ENCODE data around the gene SERPINH1.

DNA sequence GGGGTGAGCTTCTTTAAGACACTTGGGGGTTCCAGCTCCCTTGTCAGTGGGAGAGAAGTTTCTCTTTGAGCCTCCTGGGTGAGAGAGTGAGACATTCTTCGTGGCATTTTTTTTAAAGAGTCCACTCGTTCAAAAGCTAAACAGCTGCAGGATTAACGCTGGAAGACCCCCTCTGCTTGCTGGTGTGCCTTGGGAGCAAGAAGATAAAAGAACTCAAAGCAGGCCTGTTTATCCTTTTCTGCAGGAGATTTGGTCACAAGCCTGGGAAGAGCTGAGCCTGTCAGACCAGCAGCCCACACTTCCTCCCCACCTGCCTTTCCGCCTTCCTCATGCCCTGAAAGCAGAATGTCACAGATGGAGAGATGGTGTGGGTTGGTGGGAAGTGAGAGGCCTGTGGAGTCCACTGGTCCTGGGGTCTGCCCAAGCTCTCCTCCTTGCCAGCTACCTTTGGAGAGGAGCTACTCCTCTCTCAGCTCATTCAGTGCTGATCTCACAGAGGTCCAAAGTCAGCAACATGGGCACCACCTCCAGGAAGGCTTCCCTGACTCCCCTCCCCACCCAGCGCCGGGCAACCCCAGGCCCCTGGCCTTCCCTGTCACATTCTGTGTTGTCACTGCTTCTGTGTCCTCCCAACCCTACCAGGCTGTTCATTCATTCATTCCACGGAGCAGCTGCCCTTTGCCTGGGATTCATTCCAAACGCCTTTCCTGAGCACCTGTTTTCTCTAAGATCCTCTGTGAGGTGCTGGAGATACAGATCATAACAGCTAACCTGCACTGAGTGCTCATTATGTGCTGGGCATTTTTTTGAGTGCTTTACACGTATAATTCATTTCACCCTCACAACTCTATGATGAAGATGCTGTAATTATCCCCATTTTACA is 43.0 kb upstream of the SERPINH1 start:
- TF ChIP-seq, protein P1, sequence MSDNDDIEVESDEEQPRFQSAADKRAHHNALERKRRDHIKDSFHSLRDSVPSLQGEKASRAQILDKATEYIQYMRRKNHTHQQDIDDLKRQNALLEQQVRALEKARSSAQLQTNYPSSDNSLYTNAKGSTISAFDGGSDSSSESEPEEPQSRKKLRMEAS (IDR thresholded peaks at IDR 0.05): no peak
- TF ChIP-seq CEBPB (IDR thresholded peaks at IDR 0.05): no peak
- no peak for TF ChIP-seq TEAD4 (IDR thresholded peaks at IDR 0.05)
